Tibial nerve (tissue), 4 donors: ENCODE results near the gene UGT1A4. TPM values are rescaled to one million over a fixed set of nuclear protein-coding genes. Genes with fewer than 3 reads are reported as not detected.

Experiments used
- DNase-seq, 2 donors: peaks; one replicate each; pipeline ENCODE4 v3.0.0-alpha.2; 2019; ENCODE audit warnings: low spot score in 2 of 2
- H3K27ac ChIP-seq, 4 donors: fragments of 200-600 bp; sonication (generic) in 3 of 4; one replicate each; pipeline ENCODE4 v1.5.1; 2017 to 2019; ENCODE audit warnings: mild to moderate bottlenecking in 1 of 4
- H3K27me3 ChIP-seq, 2 donors: fragments of 200-600 bp; sonication (generic) in 1 of 2; one replicate each; pipeline versions ENCODE4 v1.5.1 to v1.6.0; 2017 to 2019
- H3K36me3 ChIP-seq, 3 donors: fragments of 200-600 bp; sonication (generic); one replicate each; pipeline ENCODE4 v1.5.1; 2018 to 2019
- H3K4me1 ChIP-seq, 4 donors: fragments of 200-600 bp; sonication (generic) in 3 of 4; one replicate each; pipeline ENCODE4 v1.5.1; 2017 to 2019
- H3K4me3 ChIP-seq, 4 donors: fragments of 200-600 bp; sonication (generic) in 3 of 4; one replicate each; pipeline ENCODE4 v1.5.1; 2017 to 2019; ENCODE audit warnings: mild to moderate bottlenecking in 1 of 4, moderate library complexity in 1 of 4
- H3K9me3 ChIP-seq, 4 donors: fragments of 200-600 bp; sonication (generic) in 3 of 4; one replicate each; pipeline ENCODE4 v1.5.1; 2017 to 2019
- EP300 ChIP-seq, 2 donors: sonication (generic); formaldehyde crosslinking; IDR thresholded peaks; one replicate each; pipeline ENCODE4 v1.6.1; 2017; ENCODE audit warnings: antibody characterized with exemption in 2 of 2, mild to moderate bottlenecking in 1 of 2
- POLR2A ChIP-seq, 2 donors: fragments of 450-650 bp; IDR thresholded peaks; one replicate each; pipeline ENCODE4 v1.6.1; 2017; ENCODE audit warnings: antibody characterized with exemption in 2 of 2, mild to moderate bottlenecking in 2 of 2, moderate library complexity in 2 of 2
- WGBS, 2 donors: methylation state at CpG; one replicate each; pipeline ENCODE4 v1.1.5; 2018; 5-methylcytosine and 5-hydroxymethylcytosine counted together
- total RNA-seq, 4 donors: library from RNA; depleted of rRNA; stranded (reverse); fragments of >200 nt; gene quantifications; one replicate each; pipeline ENCODE4 v1.1.0, GENCODE V29; 2016
- TF ChIP-seq, protein P1 (sequence below), 5 experiments: fragments of 200-600 bp in 3 of 5; fragments of 450-650 bp in 2 of 5; sonication (generic) in 3 of 5; IDR thresholded peaks; one replicate each; pipeline ENCODE4 v1.5.1; 2016 to 2019; ENCODE audit warnings: antibody characterized with exemption in 5 of 5, mild to moderate bottlenecking in 3 of 5, moderate library complexity in 2 of 5

Gene UGT1A4
- total RNA-seq, 4 donors from 2014 or later, result not detected

DNA sequence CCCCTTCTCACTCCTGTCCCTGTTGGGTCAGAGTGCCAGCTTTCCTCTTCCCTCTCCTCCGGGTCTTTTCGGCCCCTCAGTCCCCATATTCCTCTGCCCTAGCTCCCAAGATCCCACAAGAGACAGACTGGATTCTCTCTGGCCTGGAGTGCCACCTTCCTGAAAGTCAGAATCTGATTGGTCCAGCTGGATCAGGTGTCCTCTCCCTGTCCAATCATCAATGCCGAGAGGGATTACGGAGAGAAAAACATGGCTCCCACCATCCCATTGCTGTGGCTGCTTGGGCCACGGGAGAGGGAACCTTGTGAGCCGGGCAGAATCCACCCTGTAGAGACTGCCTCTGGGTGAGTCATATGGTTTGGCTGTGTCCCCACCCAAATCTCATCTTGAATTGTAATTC lies 56.9 kb downstream of the UGT1A4 start:
- TF ChIP-seq POLR2A (IDR thresholded peaks at IDR 0.05) (no peak), EP300 (IDR thresholded peaks at IDR 0.05) (no peak)
- TF ChIP-seq, protein P1, sequence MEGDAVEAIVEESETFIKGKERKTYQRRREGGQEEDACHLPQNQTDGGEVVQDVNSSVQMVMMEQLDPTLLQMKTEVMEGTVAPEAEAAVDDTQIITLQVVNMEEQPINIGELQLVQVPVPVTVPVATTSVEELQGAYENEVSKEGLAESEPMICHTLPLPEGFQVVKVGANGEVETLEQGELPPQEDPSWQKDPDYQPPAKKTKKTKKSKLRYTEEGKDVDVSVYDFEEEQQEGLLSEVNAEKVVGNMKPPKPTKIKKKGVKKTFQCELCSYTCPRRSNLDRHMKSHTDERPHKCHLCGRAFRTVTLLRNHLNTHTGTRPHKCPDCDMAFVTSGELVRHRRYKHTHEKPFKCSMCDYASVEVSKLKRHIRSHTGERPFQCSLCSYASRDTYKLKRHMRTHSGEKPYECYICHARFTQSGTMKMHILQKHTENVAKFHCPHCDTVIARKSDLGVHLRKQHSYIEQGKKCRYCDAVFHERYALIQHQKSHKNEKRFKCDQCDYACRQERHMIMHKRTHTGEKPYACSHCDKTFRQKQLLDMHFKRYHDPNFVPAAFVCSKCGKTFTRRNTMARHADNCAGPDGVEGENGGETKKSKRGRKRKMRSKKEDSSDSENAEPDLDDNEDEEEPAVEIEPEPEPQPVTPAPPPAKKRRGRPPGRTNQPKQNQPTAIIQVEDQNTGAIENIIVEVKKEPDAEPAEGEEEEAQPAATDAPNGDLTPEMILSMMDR (IDR thresholded peaks at IDR 0.05), result no peak
- WGBS, 2 donors, result 89 to 94% methylated on average over 6 of the region's 6 CpGs
- no peak for DNase-seq
- Histone ChIP-seq H3K4me1 (no peaks in the 10 kb centered on the region), H3K27ac (no peak overlapping the region), H3K27me3 (no peaks in the 10 kb centered on the region), H3K4me3 (no peak overlapping the region), H3K36me3 (no peaks in the 10 kb centered on the region), H3K9me3 (peaks cover 0 to 9% (median 0%) of the 10 kb centered on the region in 4 donors)

GRCh38 chr2:233778030-233778429 lies 59.5 kb downstream of the UGT1A4 start, which contains the start of gene MROH2A:
Gene MROH2A (plus strand): TSS chr2:233778330. CDS start chr2:233779359, 1,029 bp downstream.
- DNase-seq, result no peak
- Histone ChIP-seq H3K9me3 (peaks cover 0 to 9% (median 0%) of the 10 kb centered on the region in 4 donors), H3K27me3 (no peaks in the 10 kb centered on the region), H3K4me3 (no peak within 1 kb of the TSS), H3K27ac (no peak within 1 kb of the TSS), H3K36me3 (no peaks in the 10 kb centered on the region), H3K4me1 (no peaks in the 10 kb centered on the region)
- WGBS, 2 donors, result 80 to 86% methylated on average over 2 of the region's 2 CpGs
- TF ChIP-seq POLR2A (IDR thresholded peaks at IDR 0.05) (no peak), EP300 (IDR thresholded peaks at IDR 0.05) (no peak)
- TF ChIP-seq, protein P1 (IDR thresholded peaks at IDR 0.05), result no peak

DNA sequence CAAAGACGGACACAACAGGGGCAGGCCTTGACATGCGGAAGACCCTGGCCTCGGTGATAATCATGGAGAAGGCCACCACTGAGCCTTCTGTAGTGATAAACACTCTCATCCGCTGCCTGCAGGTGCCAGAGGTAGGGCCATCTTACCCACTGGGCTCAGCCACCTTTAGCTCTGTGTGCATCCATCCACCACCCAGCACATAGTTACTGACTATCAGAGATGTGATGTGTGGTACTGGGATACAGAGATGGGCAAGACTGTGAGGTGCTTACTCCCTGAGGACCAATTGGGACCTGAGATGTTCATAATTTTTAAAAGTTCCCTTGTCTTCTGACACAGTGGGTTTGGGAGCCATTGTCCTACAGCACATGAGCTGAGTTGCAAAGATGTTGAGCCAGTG lies 61.2 kb downstream of the UGT1A4 start:
- Histone ChIP-seq H3K4me1 (no peaks in the 10 kb centered on the region), H3K27ac (no peak overlapping the region), H3K9me3 (peaks cover 0 to 10% (median 0%) of the 10 kb centered on the region in 4 donors), H3K36me3 (no peaks in the 10 kb centered on the region), H3K27me3 (no peaks in the 10 kb centered on the region), H3K4me3 (no peak overlapping the region)
- no peak for DNase-seq
- whole genome bisulfite sequencing, 2 donors, result 93 to 100% methylated on average over 4 of the region's 4 CpGs
- TF ChIP-seq EP300 (IDR thresholded peaks at IDR 0.05) (no peak), POLR2A (IDR thresholded peaks at IDR 0.05) (no peak)
- TF ChIP-seq, protein P1 (IDR thresholded peaks at IDR 0.05), result no peak

GRCh38 chr2:233780771-233781170 lies 62.2 kb downstream of the UGT1A4 start:
- Histone ChIP-seq H3K36me3 (no peaks in the 10 kb centered on the region), H3K4me1 (no peaks in the 10 kb centered on the region), H3K4me3 (no peak overlapping the region), H3K9me3 (peaks cover 0 to 6% (median 0%) of the 10 kb centered on the region in 4 donors), H3K27ac (no peak overlapping the region), H3K27me3 (no peaks in the 10 kb centered on the region)
- no peak for DNase-seq
- WGBS, 2 donors, result 88 to 91% methylated on average over 4 of the region's 4 CpGs
- no peak for TF ChIP-seq EP300 (IDR thresholded peaks at IDR 0.05)
- TF ChIP-seq, protein P1 (IDR thresholded peaks at IDR 0.05), result no peak
- TF ChIP-seq POLR2A (IDR thresholded peaks at IDR 0.05), result no peak

- no peaks in the 10 kb centered on the region for H3K27me3 ChIP-seq
- 85 to 94% methylated on average over 7 of the region's 7 CpGs for WGBS, 2 donors
- no peak overlapping the region for H3K27ac ChIP-seq
- no peaks in the 10 kb centered on the region for H3K4me1 ChIP-seq
- TF ChIP-seq POLR2A (IDR thresholded peaks at IDR 0.05) (no peak), EP300 (IDR thresholded peaks at IDR 0.05) (no peak)
- TF ChIP-seq, protein P1 (IDR thresholded peaks at IDR 0.05), result no peak
- no peak for DNase-seq
- no peak overlapping the region for H3K4me3 ChIP-seq
- H3K36me3 ChIP-seq, result no peaks in the 10 kb centered on the region
- H3K9me3 ChIP-seq, result peaks cover 0 to 7% (median 0%) of the 10 kb centered on the region in 4 donors
Observed at GRCh38 chr2:233789554-233789953, 71.0 kb downstream of the UGT1A4 start.
